OCI-LY3 (cell line): ENCODE results near the gene AVEN.

Source experiments
- CTCF ChIP-seq: fragments of 200-600, 300-600 bp; sonication (generic); IDR thresholded peaks from 2 replicates; pipeline ENCODE4 v1.5.1; 2014; ENCODE audit warnings: antibody characterized with exemption, low read length, low read depth
- EZH2phosphoT487 ChIP-seq: fragments of 200-600 bp; shearing (Covaris generic); IDR thresholded peaks from 2 replicates; pipeline ENCODE4 v1.6.1; 2018; ENCODE audit warnings: antibody characterized with exemption, mixed run types, low read depth

- TF ChIP-seq CTCF: no peak
- no peak for TF ChIP-seq EZH2phosphoT487
Measured at GRCh38 chr15:33882921-33883320, 156.1 kb downstream of the AVEN start.
